Ramos (cell line): Measurements from ENCODE around the gene ADGRV1.

Experiments
- in situ Hi-C: fragments of 300-500 bp; cut with MboI; formaldehyde crosslinking; loops from one replicate; pipeline ENCODE4 v1.14.3; 2022; ENCODE audit warnings: low sequenced_read_pairs; ENCODE audit not compliant: unreplicated experiment

ADGRV1 gene

DNA sequence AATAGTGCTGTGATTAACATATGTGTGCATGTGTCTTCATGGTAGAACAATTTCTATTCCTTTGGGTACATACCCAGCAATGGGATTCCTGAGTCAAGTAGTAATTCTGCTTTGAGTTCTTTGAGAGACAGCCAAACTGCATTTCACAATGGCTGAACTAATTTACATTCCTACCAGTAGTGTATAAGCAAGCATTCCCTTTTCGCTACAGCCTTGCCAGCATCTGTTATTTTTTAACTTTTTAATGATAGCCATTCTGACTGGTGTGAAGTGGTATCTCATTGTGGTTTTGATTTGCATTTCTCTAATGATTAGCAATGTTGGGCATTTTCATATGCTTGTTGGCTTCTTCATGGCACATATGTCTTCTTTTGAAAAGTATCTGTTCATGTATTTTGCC lies 516.0 kb downstream of the ADGRV1 start:
- in situ Hi-C loops, result no loop called here

DNA sequence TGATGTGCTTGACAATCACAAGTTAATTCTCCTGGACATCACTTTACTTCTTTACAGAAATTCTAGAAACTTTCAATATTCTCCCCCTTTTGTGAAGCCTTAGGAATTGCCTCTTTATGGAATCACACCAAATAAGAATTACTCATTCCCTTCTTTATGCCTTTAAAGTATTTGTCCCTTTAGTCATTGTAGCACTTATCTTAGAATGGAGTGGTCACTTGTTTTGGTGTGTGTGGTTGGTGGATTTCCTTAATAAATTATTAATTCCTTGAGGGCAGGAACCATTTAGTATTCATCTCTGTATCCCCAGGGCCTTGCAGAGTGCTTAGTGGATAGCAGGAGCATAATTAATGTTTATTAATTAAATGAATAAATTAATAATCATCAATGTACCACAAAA lies 517.5 kb downstream of the ADGRV1 start:
- in situ Hi-C loops, result no loop called here

DNA sequence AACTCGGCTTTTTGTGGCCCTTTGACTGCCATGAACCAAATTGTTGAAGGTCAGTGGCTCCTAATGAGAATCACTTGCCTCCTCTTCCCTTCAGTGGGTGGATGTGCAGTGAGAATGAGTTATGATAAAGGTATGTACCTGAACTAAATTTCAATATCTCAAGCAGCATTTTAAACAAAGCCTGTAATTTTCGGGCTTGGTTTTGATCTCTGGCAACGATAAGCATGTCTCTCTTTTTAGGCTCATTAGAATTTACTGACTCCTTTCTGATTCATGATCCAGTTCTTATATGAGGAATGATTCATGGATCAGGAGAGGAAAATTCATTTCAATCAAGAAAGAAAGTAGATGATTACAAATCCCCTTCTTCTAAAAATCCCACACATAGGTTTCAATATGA lies 519.0 kb downstream of the ADGRV1 start:
- in situ Hi-C loops, result no loop called here

DNA sequence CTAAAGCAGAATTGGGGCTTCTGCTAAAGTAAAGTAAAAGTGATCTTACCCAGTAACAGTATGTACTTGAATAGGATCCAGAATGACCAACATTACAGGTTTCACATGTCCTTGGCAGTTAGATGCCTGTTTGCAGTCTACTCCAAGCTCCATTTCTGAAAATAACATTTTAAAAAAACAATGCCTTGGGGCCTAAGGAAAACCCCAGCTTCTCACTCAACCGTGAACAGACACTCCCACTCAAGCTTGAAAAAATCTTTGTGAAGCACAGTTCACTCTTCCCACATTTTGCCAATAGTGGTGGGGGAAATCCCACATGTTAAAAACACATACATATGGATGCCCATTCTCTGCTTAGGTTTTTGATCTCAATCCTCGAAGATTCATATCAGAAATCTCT lies 520.4 kb downstream of the ADGRV1 start:
- in situ Hi-C loops, result no loop called here

DNA sequence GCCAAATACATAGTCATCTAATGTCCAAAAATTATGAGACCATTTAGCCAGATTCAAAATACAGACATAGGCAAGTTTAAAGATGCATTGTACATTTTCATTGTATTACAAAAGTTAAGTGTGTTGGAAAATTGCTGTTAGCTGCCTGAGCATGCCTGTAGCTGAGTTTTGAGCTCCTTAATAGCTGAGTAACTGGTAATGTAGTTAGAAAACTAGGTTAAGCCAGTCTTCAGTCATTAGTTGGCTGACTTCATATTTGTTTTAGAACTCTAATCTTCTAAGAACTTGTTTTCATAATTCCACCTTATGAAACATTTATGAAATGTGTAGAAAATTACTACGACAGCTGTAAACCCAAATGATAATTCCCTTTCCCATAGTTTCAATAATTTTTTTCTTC lies 531.2 kb downstream of the ADGRV1 start:
- in situ Hi-C loops, result no loop called here

DNA sequence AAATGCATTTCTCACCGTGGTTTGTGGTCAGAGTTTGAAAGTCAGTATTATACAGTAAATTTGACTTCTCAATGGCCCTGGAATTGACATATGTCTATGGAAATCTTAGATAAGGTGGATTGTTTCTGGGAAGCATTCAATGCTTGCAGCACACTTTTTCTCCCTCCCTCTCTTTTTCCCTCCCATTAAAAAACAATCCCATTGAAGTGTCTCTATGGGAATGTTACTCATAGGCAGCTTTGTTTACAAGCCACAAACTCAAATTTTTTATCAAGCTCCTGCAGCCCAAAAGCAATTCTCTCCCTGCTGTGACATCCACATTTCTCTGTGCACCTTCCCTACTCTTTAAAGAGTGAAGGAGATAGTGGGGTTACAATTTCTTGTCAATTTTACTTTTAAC lies 532.4 kb downstream of the ADGRV1 start:
- in situ Hi-C loops, result no loop called here

DNA sequence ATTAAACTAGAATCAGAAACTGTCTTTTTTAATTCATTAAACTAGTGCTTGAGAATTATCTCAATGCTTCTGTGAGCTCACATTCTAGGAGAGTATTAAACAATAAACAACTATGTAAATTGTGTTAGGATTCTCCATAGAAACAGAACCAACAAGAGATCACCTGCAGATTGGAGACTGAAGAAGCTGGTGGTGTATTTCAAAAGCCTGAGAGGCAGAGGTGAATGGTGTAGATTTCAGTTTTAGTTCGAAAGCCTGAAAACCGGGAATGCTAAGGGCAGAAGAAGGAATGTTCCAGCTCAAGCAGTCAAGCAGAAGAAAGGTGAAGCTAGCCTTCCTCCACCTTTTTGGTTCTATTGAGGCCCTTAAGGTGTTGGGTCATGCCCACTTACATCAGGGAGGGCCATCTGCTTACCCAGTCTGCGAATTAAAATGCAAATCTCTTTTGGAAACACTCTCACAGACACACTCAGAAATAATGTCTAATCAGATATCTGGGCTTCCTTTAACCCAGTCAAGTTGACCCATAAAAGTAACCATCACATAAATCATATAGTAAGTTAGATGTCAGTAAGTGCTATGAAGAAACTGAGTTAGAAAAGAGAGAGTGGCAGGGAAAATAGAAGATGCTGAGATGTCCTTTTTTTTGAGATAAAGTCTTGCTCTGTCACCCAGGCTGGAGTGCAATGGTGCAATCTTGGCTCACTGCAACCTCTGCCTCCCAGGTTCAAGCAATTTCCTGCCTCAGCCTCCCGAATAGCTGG lies 533.1 kb downstream of the ADGRV1 start:
- in situ Hi-C loops, result no loop called here

DNA sequence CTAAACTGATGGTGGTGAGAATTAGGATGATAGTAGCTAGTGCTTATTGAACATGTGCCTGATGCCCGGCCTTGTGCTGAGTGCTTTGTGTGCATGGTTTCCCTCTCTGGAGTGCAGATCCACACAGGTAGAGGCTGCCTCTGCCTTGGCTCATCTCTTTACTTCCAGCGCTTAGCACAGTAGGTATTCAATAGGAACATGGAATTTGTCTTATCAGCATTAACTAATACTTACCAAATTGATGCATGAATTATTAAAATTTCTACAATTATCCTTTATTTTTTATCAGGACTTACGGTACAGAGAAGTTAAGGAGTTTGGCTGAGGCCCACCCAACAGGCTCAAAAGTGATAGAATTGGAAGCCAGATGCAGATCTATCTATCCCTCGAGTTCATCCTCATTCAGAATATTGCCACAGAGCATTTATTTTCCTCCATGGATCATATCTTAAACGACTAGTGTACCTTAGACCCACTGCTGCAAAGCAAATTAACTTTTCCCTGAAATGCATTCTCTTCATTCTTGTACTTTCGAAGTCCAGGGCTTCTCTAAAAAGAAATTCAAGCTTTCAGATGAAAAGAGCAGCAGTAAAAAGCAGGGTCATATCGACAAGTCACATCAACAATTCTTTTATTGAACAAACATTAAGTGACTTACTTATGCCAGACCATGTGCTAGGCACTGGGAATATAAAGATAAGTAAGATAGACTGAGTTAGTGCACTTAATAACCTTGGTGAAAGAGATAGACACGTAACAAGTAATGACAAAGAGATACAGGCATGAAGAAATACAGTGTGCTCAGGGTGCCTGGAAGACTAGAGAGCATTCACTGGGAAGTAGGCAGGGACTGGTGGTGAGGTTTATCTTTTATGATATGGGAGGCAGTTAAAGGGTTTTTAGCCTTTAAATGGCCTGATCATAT lies 534.5 kb downstream of the ADGRV1 start:
- in situ Hi-C loops, result no loop called here

DNA sequence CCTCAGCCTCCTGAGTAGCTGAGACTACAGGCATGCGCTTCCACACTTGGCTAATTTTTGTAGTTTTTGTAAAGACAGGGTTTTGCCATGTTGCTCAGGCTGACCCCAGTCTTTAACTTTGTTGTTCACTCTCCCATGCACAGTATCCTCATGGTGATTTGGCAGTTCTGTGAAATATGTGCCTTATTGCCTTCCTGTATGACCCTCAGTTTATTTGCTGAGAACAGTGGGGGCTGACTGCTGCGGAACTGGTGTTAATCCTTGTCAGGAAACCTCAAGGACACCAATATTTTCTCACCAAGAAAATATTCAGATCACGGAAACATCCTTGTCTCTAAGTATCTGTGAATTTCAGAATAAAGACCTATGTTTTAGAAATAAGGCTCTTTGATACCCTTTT lies 536.7 kb downstream of the ADGRV1 start:
- in situ Hi-C loops, result no loop called here

DNA sequence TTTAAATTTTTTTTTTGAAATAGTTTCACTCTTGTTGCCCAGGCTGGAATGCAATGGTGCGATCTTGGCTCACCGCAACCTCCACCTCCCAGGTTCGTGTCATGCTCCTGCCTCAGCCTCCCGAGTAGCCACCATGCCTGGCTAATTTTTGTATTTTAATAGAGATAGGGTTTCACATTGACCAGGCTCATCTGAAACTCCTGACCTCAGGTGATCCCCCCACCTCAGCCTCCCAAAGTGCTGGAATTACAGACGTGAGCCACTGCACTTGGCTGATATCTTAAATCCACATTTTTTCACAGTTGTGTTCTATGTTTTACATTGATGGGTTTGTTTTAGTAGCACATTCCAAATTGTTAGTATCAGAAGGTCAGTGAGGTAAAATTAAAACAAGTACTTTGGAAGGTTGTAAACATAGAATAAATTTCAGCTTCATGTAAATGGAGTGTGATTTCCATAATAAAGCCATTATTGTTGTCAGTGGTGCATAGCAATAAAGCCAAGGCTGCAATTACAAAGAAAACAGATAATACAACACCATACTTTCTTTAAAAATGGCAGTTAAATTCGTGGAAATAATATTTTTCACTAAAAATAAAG lies 537.3 kb downstream of the ADGRV1 start:
- in situ Hi-C loops, result no loop called here

DNA sequence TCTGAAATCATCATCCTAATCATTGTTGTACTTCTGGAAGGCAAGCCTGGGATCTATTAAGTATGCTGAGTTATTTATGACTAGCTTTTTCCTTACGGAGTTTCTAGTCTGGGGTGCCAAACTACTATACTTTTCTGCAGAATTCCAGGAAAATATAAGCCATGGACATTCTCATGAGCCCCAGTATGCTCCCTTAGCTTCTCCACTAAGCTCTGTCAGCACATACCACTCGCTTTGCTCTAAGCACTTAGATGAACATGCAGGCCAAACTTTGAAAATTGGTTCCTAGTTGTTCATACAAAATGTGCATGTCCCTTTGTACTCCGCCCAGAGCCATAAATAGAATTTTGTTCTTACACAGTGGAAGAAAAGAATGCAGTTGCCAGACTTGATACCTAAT lies 539.9 kb downstream of the ADGRV1 start:
- in situ Hi-C loops, result no loop called here

DNA sequence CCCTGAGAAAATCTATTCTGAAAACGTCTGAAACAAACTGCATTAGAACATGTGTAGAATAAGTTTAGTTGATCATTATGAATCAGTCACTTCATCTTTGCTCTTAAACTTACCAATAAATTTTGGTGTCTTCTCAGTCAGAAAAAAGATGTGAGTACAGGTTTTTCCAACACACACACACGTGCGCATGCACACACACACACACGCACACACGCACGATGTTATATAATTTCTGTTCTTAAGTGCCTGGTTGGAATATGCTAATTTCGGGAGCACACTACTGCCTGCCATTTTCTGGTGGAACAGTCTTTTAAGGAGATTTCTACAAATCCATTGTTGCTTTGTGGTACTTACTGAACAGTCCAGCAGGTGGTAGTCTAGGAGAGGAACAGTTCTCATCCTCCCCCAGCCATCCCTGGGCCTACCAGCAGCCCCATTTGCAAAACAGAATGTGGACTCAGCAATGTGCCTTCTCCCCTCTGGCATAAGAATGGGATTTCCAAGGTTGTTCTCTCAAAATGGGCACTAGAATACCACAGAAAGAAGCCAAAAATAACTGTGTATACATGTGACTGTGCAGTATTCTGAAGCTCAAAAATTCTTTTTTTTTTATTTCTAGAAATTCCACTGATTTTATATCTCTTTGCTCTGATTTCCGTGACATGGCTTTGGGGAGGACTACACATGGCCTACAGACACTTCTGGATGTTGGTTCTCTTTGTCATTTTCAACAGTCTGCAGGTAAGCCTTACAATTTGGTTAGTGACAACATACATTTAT lies 543.2 kb downstream of the ADGRV1 start:
- in situ Hi-C loops, result no loop called here

DNA sequence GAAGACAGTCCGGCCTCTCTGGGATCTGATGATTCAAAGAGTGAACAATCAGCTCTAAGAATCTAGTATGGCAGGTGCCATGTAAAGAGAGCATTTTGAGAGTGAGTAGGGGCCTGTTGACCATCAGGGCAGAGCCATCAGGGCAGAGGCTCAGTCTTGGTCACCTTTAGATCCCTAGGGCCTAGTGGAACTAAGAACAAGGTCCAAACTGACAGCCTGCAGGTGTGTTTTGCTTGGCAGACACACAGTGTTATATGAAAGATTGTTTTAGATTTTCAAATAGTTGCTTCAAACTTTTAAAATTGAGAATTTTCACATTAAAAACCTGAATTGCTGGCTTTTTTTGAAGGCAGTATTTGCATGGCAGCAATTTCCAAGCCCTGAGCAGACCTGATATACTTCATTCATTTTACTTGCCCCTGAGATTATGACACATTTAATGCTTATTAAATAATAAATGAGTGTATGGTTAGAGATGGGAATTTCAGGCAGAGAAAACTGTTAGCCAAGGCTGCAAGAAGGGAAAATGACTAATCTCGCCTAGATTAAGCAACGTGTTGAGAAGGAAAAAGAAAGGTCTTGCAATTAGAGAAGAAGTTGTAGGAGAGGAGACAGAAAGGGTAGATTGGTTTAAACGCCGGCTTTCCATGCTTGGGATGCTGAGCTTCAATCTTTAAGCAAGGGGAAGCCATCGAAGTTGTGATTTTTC lies 544.9 kb downstream of the ADGRV1 start:
- in situ Hi-C loops, result no loop called here

DNA sequence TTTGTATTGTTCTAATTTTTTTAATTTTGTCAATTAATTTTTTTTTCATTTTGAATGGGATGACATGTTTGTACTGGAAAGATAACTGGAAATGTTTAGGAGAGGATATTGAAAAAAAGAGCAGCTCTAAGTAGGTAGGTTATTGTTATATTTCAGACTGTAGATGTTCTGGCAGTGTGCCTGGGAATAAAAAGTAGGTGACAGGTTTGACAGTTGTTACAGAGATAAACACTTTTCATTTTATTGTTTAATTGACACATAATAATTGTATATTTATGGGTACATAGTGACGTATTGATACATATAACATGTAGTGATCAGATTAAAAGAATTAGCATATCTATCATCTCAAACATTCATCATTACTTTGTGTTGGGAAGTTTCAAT lies 545.5 kb downstream of the ADGRV1 start:
- in situ Hi-C loops, result no loop called here

DNA sequence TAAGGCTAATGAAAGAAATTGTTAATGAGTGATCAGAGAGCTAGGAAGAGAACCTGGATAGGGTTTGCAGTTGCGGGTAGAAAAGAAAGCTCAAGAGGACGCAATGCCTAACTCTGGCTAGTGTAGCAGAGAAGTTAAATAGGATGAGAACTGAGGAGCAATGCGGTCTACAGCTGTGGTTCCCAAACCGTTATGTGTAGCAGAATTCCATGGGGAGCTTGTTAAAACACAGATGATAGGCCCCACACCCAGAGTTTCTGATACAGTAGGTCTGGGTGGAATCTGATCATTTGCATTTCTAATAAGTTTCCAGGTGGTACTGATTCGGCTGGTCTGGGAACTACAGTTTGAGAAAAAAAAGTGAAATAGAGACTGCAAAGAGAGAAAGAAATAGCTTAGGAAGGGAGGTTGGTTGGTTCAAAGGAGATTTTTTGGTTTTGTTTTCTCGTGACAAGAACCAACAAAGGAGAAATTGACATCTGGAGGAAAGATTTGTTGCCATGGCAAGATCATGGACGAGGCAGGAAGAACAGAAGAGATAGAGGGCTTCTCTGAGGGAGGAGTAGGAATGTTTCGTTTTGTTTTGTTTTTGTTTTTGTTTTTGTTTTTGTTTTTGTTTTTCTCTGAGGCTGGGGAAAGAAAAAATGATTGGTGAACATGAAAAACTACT lies 548.4 kb downstream of the ADGRV1 start:
- in situ Hi-C loops, result no loop called here

DNA sequence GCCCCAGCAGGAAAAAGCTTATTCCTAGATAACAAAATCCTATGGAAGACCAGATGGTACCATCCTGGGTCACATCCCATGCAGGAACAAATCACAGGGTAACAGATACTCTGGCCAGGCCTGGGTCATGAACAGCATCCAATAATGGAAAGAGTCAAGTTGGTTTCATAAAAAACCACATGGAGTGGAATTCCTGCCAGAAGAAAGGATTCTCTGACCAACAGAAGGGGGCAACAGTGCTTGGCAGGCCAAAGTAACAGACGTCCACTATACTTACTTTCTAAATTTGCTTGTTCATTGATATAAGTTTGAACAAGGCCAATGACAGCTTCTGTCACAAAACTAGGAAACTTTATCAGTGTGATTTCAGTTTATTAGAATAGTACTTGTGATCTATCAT lies 551.0 kb downstream of the ADGRV1 start:
- in situ Hi-C loops, result no loop called here

DNA sequence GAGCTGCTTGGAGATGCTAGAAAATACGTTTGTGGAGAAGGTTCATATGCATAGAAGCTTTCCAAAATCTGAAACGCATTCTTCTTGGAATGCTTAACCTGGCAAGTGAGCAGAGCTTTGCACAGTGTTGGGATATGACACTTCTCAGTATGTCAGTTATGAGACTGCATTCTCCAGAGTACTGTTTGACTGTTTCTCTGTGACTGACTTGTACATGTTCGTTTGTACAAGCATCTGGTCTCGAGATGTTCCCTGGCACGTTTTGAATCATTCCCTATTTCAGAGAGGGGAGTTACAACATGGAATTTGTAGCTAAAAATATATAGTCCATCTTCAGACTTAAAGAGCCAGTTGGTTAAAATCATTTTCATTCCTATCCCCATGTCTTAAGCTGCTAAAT lies 552.1 kb downstream of the ADGRV1 start:
- in situ Hi-C loops, result no loop called here

DNA sequence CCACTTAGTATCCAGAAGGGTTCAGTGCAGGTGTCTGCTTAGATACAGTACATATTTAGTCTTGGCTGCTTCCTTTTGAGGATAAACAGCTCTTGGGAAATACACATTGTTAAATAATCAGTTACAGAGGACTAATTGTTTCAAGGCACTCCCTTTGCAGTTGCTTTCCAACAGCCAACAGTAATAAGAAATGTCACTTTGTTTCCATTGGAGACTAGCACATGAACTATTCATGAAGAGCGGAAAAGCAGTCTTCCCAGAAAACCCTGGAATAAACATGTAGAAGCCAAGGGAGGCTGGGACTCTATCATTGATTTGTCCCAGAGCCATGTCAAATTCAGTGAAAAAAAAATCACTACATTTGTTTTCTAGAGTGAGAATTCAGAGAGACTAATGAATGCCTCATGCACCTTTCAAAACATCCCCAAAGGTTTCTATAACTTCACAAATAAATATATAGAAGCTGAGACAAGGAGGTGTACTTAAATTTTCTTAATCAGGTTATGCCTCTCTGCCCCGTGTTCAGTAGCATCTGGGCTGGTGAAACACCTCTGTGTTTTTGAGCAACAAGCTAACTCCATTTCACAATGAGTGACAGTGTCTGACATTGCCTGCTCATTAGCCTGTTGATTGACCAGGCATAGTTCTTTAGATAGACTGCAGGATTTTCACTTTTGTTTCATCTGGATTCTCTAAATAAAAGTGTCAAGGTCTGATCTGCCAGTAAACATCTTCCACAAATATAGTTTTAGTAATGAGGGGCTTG lies 553.1 kb downstream of the ADGRV1 start:
- in situ Hi-C loops, result no loop called here

DNA sequence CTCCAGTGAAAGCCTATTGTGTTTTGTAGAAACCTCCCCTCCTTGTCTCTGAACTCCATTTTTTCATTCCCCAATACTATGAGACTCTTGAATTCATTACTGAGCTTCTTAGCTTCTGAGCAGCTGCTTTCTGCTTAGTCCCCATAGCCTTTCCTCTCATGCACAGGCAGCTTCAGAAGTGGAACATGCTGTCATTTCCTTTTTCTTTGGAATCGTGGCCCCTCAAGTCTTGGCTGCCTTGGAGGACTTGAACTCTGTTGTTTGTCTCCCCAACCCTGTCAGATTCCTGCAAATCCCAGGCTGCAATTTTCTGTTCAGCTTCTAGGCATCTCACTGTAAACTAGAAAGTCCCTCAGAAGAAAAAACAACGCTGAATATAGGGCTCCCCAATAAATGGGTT lies 556.1 kb downstream of the ADGRV1 start:
- in situ Hi-C loops, result no loop called here
